BJ (cell line): Measurements from ENCODE around the gene IL31RA. TPM values are rescaled to one million over a fixed set of nuclear protein-coding genes. Genes with fewer than 3 reads are reported as not detected.

Source experiments
- CTCF ChIA-PET: fragments of 350-600 bp; formaldehyde crosslinking; extraction: SDS; loops from one replicate; lab custom pipeline; 2021; ENCODE audit warnings: antibody characterized with exemption, inconsistent platforms; lab: Yijun Ruan, JAX
- POLR2A ChIA-PET: fragments of 300-600 bp; sonication (Branson Sonifier 250); formaldehyde crosslinking; extraction: SDS; loops from one replicate; lab custom pipeline; 2021; ENCODE audit warnings: antibody characterized with exemption; lab: Charles Lee
- DNase-seq: peaks from one replicate; pipeline ENCODE4 v3.0.0-alpha.2; 2011; ENCODE audit warnings: low read depth
- H3K27me3 ChIP-seq: 2 replicates; pipeline ENCODE4 v1.6.0; 2011; ENCODE audit warnings: low read length; ENCODE audit not compliant: control insufficient read depth, insufficient read depth
- H3K36me3 ChIP-seq: 2 replicates; pipeline ENCODE4 v1.5.1; 2011; ENCODE audit warnings: low read length; ENCODE audit not compliant: control insufficient read depth, insufficient read depth
- H3K4me3 ChIP-seq: 2 replicates; pipeline ENCODE4 v1.5.1; 2011; ENCODE audit warnings: low read depth, mild to moderate bottlenecking, control low read depth, low read length
- CTCF ChIP-seq: IDR thresholded peaks from 2 replicates; pipeline ENCODE4 v1.5.1; 2011; ENCODE audit warnings: low read depth, mild to moderate bottlenecking, control low read depth, inconsistent platforms, low read length, moderate library complexity; ENCODE audit not compliant: insufficient read depth
- polyA plus RNA-seq: library from polyadenylated mRNA; depleted of rRNA; stranded (reverse); fragments of >200 nt; gene quantifications from 2 replicates; pipeline ENCODE4 v1.2.3, GENCODE V29; 2011

IL31RA gene
- polyA plus RNA-seq, 1 experiment: not detected

- H3K27me3 ChIP-seq: no peaks in the 10 kb centered on the region
- no peak for DNase-seq
- H3K36me3 ChIP-seq: no peaks in the 10 kb centered on the region
- ChIA-PET POLR2A (no interaction called here), CTCF (interaction anchor here (0.6 to 1.0 kb wide), 2 partner anchors 13 to 964 kb away, joined by 3 to 4 read pairs; no protein-coding TSS in a partner anchor)
- H3K4me3 ChIP-seq: no peak overlapping the region
- TF ChIP-seq CTCF: no peak
Measured at GRCh38 chr5:55894135-55894534, 43.0 kb downstream of the IL31RA start.

DNA sequence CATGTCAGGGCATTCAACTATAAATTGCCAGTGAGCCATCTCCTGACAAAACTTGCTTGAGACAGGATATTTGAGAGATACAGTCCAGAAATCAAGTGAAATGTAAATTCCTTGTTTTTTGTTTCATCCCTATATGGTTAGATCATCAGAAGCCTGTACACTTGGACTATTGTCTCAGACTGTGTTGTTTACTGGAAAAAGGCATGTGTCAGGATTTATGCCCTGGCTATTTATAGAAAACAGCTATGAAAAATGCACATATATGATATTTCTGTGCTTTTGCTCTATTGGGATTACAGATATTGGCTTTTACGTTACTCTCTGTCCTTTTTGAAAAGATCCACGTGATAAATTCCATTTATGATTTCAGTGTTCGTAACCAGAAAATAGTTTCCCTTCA is 44.2 kb downstream of the IL31RA start:
- no peaks in the 10 kb centered on the region for H3K36me3 ChIP-seq
- no peak for DNase-seq
- CTCF ChIA-PET: interaction anchor here (1.1 to 2.1 kb wide), 2 partner anchors 9 to 25 kb away, joined by 3 to 5 read pairs; no protein-coding TSS in a partner anchor
- no peak overlapping the region for H3K4me3 ChIP-seq
- TF ChIP-seq CTCF: no peak
- no peaks in the 10 kb centered on the region for H3K27me3 ChIP-seq
- POLR2A ChIA-PET: no interaction called here

GRCh38 chr5:55896238-55896637 is 45.1 kb downstream of the IL31RA start:
- DNase-seq: no peak
- POLR2A ChIA-PET: no interaction called here
- Histone ChIP-seq H3K4me3 (no peak overlapping the region), H3K36me3 (no peaks in the 10 kb centered on the region), H3K27me3 (no peaks in the 10 kb centered on the region)
- CTCF ChIA-PET: interaction anchor here (2.1 kb wide), 1 partner anchor 10 kb away, joined by 5 read pairs; no protein-coding TSS in a partner anchor
- TF ChIP-seq CTCF: no peak

DNA sequence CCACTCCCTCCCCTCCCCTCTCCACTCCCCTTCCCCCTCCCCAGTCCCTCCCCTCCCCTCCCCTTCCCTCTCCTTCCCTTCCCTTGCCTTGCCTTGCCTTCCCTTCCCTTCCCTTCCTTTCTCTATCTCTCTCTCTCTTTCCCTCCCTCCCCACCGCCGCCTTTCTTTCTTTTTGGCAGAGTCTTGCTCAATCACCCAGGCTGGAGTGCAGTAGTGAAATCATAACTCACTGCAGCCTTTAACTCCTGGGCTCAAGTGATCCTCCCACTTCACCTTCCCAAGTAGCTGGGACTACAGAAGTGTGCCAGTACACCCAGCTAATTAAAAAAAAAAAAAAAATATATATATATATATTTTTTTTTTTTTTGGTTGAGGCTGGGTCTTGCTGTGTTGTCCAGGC is 45.5 kb downstream of the IL31RA start:
- H3K36me3 ChIP-seq: no peaks in the 10 kb centered on the region
- no peak for DNase-seq
- ChIA-PET CTCF (interaction anchor here (0.9 to 2.1 kb wide), 3 partner anchors 11 to 16 kb away, joined by 3 to 5 read pairs (median 4); no protein-coding TSS in a partner anchor), POLR2A (no interaction called here)
- no peaks in the 10 kb centered on the region for H3K27me3 ChIP-seq
- no peak for TF ChIP-seq CTCF
- H3K4me3 ChIP-seq: no peak overlapping the region

DNA sequence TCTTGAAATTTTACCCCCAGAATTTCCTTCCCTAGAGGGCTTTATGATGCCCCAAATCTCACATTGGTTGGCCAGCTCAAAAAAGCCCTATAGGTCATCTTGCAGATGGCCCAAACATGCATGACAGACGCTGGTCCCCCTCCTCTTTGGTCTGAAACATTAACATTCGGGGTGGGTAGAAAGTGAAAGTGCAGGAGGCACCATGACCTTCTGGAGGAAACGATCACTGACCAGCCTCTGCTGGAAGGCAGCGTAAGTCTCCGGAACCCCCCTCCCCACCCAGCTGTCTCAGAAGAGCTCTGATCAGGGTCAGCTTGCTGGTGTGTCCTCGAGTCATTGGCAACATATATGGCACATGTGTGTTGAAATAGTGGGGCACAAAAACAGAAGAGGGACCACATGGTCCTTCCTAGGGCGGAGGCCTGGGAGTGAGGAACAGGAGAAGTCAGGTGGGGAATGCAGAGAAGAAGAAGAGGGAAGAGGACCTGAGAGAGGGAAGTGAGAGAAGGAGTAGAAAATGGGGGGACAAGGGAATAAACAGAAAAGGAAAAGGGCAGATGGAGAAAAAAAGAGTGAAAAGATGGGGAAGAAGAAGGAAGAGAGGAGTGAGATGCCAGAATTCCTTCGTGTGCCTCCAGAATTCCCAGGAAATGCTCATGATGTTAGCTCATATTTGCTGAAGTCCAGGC is 46.2 kb downstream of the IL31RA start:
- Histone ChIP-seq H3K4me3 (no peak overlapping the region), H3K36me3 (no peaks in the 10 kb centered on the region), H3K27me3 (no peaks in the 10 kb centered on the region)
- TF ChIP-seq CTCF: no peak
- POLR2A ChIA-PET: interaction anchor here (0.6 kb wide), 1 partner anchor 219 kb away, joined by 3 read pairs; no protein-coding TSS in a partner anchor
- no peak for DNase-seq
- CTCF ChIA-PET: interaction anchor here (0.9 to 1.1 kb wide), 2 partner anchors 11 to 17 kb away, joined by 3 to 4 read pairs; no protein-coding TSS in a partner anchor
